Muscle layer of colon (tissue), 2 donors: Measurements from ENCODE around the gene CYP19A1.

ENCODE experiments used
- H3K27ac ChIP-seq: one replicate; pipeline ENCODE4 v1.7.0; 2013; ENCODE audit warnings: low read depth, mild to moderate bottlenecking, low read length, moderate library complexity
- H3K27me3 ChIP-seq, 2 donors: one replicate each; pipeline ENCODE4 v1.7.0; 2013; ENCODE audit warnings: low read length in 2 of 2, mild to moderate bottlenecking in 2 of 2; ENCODE audit not compliant: insufficient read depth in 2 of 2, control insufficient read depth in 1 of 2
- H3K36me3 ChIP-seq: one replicate; pipeline ENCODE4 v1.7.0; 2013; ENCODE audit warnings: mild to moderate bottlenecking, low read length; ENCODE audit not compliant: insufficient read depth
- H3K4me1 ChIP-seq: one replicate; pipeline ENCODE4 v1.7.0; 2013; ENCODE audit warnings: mild to moderate bottlenecking, low read length; ENCODE audit not compliant: insufficient read depth
- H3K4me3 ChIP-seq, 2 donors: one replicate each; pipeline ENCODE4 v1.7.0; 2013; ENCODE audit warnings: low read length in 2 of 2, low read depth in 1 of 2, mild to moderate bottlenecking in 1 of 2, moderate library complexity in 1 of 2
- H3K9ac ChIP-seq: one replicate; pipeline ENCODE4 v1.7.0; 2013; ENCODE audit warnings: low read length
- H3K9me3 ChIP-seq: one replicate; pipeline ENCODE4 v1.7.0; 2013; ENCODE audit warnings: mild to moderate bottlenecking, low read length
- donor health status: abdominal sarcoma.
- donor health status: Adenocarcinoma of cecum.

The CYP19A1 gene

GRCh38 chr15:51335538-51336410 is 2.6 kb downstream of the CYP19A1 start:
- H3K36me3 ChIP-seq = no peaks in the 10 kb centered on the region
- no peak overlapping the region for H3K4me3 ChIP-seq
- H3K9me3 ChIP-seq = no peaks in the 10 kb centered on the region
- peaks cover 24% of the 10 kb centered on the region for H3K4me1 ChIP-seq
- H3K9ac ChIP-seq = no peak overlapping the region
- no peaks in the 10 kb centered on the region for H3K27me3 ChIP-seq
- H3K27ac ChIP-seq = no peak overlapping the region

DNA sequence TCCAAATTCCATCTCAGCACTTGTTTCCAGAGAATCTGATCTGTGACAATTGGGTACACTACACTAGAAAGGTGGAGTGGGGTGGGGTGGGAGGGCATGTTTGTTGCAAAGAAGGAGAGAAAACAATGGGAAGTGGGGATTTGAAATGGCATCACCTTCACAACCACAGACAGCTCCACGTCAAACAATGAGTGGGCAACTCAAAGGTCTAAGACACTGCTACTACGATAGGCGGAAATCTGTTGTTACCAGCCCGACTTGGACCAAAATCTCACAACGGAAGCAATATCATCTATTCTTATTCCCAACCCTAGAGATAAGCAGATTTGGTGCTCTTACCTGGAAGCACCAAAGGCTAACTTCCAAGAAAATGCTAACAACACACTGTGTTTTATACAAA is 3.3 kb downstream of the CYP19A1 start:
- Histone ChIP-seq H3K9me3 (no peaks in the 10 kb centered on the region), H3K36me3 (no peaks in the 10 kb centered on the region), H3K27ac (no peak overlapping the region), H3K4me1 (peaks cover 24% of the 10 kb centered on the region), H3K27me3 (no peaks in the 10 kb centered on the region), H3K4me3 (no peak overlapping the region), H3K9ac (no peak overlapping the region)

GRCh38 chr15:51334011-51334451 is 4.4 kb downstream of the CYP19A1 start:
- no peak overlapping the region for H3K27ac ChIP-seq
- H3K9me3 ChIP-seq = no peaks in the 10 kb centered on the region
- H3K27me3 ChIP-seq = no peaks in the 10 kb centered on the region

DNA sequence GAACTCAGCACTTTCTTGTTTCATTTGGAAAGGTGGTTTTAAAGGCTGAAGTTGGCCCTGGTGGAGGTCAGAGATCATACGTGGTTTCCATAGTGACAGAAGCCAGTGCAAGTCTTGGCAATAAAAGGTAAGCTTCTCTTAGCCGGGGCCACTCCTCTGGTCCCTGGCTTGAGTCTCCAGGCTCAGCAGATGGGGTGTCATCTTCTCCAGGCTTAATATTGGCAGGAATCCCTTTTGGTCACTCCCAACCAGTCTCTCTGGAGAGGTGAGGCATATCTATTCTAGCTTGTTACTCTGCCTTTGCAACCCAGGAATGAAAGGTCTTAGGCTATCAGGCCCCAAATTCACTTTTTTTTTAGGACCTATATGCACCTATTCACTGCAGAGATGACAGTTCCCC is 4.8 kb downstream of the CYP19A1 start:
- Histone ChIP-seq H3K9me3 (peaks cover 4% of the 10 kb centered on the region), H3K27ac (no peak overlapping the region), H3K4me3 (no peak overlapping the region), H3K27me3 (no peaks in the 10 kb centered on the region), H3K36me3 (no peaks in the 10 kb centered on the region), H3K4me1 (peaks cover 24% of the 10 kb centered on the region), H3K9ac (no peak overlapping the region)

More at GRCh38 chr15:51334011-51334451, 4.4 kb downstream of the CYP19A1 start:
- H3K4me3 ChIP-seq = no peak overlapping the region
- peaks cover 24% of the 10 kb centered on the region for H3K4me1 ChIP-seq
- H3K36me3 ChIP-seq = no peaks in the 10 kb centered on the region
- no peak overlapping the region for H3K9ac ChIP-seq

DNA sequence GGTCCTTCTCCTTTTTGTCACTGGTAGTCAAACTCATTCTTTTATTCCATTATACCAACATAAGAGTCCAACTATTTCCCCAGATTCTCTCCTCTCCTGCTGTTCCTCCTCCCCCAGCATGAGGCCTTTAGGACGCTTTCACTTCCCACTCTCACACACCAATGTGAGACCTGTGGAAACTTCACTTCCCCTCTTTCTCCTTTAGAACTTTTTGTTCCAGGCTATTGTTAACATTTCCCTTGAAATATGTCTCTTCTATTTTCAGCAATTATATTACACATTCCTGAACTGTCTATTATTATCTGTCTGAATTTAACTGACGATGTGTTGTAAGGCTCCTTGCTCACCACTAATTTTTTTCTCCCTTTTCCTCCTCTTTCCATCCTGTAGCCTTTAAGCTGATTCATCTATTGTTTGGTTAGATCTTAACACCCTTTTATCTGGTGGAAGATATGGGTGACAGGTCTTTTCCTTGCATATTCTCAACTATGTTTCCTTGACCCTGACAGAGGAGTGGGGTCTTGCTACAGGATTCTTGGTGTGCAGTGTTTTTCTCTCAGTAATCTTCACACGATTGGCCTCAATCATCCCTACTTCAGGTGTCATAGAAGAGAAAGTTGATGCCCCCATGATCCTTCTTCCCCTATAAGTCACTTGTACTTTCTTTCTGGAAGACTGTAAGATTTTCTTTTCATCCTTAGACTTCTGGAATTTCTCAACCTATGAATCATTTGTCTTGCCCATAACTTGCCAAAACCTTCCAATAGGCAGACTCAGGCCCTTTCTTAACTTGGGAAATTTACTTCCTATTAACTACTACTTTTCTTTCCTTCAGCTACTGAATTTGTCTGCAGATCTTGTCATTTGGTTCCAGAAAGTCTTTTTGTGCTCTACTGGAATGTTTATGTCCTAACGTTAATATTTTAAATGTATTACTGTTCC is 5.9 kb downstream of the CYP19A1 start:
- H3K9me3 ChIP-seq = peaks cover 5% of the 10 kb centered on the region
- H3K36me3 ChIP-seq = no peaks in the 10 kb centered on the region
- H3K4me3 ChIP-seq = no peak overlapping the region
- H3K27ac ChIP-seq = no peak overlapping the region
- peaks cover 20% of the 10 kb centered on the region for H3K4me1 ChIP-seq
- no peak overlapping the region for H3K9ac ChIP-seq
- H3K27me3 ChIP-seq = no peaks in the 10 kb centered on the region

DNA sequence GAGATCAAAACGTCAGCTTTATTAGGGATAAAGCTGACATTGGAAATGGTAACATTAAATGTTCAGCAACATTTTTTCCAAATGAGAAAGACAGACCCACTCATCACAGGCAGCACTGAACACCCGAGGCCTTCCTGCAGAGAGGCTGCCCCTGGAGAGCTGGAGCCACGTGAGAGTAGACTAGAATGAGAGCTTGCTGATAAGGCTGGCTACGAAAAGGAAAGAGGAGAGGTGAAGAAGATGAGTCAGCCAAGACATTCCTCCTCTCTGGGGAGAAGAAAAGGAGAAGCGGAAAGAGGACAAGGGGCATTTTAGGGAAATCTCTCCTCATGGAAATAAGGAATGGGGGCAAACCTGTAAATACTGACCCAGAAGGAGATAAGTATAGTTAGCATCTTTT is 7.3 kb downstream of the CYP19A1 start:
- H3K9ac ChIP-seq = no peak overlapping the region
- H3K27me3 ChIP-seq = no peaks in the 10 kb centered on the region
- no peak overlapping the region for H3K27ac ChIP-seq
- no peaks in the 10 kb centered on the region for H3K36me3 ChIP-seq
- peaks cover 7% of the 10 kb centered on the region for H3K4me1 ChIP-seq
- peaks cover 5% of the 10 kb centered on the region for H3K9me3 ChIP-seq
- no peak overlapping the region for H3K4me3 ChIP-seq

GRCh38 chr15:51328926-51329325 is 9.5 kb downstream of the CYP19A1 start:
- Histone ChIP-seq H3K4me3 (no peak overlapping the region), H3K4me1 (no peaks in the 10 kb centered on the region), H3K27me3 (no peaks in the 10 kb centered on the region), H3K9me3 (peaks cover 5% of the 10 kb centered on the region), H3K9ac (no peak overlapping the region), H3K27ac (no peak overlapping the region), H3K36me3 (no peaks in the 10 kb centered on the region)

DNA sequence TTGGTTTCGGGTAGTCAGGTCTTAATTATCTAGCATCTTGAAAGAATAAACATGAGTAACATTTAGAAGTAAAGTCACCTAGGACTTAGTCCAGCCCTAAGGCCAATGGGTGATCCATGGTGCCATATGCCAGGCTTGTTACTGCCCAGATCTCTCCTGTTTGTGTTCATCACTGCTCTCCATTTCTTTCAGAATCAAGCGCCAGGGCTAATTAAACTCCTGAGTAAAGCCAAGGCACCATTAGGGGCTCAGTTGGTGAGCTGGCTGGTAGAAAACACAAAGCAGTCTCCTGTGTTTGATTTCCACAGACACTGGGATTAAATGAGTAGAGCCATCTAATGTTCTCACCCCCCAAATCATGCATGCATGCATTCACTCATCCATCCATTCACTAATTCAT is 11.3 kb downstream of the CYP19A1 start:
- Histone ChIP-seq H3K9ac (no peak overlapping the region), H3K36me3 (no peaks in the 10 kb centered on the region), H3K27ac (no peak overlapping the region), H3K4me3 (no peak overlapping the region), H3K9me3 (peaks cover 5% of the 10 kb centered on the region), H3K4me1 (no peaks in the 10 kb centered on the region), H3K27me3 (no peaks in the 10 kb centered on the region)

DNA sequence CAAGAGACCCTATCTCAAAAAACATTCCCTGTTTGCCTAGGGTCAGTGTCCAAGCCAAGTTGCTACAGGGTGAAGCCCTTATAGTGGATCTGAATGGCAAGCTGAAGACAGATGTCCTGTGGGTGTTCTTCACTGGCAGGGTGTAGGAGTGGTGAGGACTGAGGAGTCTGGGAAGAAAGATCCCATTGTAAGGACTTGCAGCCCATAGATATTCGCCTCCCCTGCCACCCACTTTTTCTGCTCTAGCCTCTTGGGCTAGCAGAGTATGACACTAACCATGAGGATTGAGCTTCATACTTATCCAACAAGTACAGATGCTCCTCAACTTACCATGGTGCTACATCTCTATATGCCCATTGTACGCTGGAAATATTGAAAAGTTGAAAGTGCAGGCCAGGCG is 13.2 kb downstream of the CYP19A1 start:
- H3K4me1 ChIP-seq = no peaks in the 10 kb centered on the region
- H3K27me3 ChIP-seq = no peaks in the 10 kb centered on the region
- no peaks in the 10 kb centered on the region for H3K36me3 ChIP-seq
- H3K27ac ChIP-seq = no peak overlapping the region
- peaks cover 5% of the 10 kb centered on the region for H3K9me3 ChIP-seq
- H3K4me3 ChIP-seq = no peak overlapping the region
- no peak overlapping the region for H3K9ac ChIP-seq

- no peaks in the 10 kb centered on the region for H3K27me3 ChIP-seq
- peaks cover 3% of the 10 kb centered on the region for H3K9me3 ChIP-seq
- H3K4me1 ChIP-seq = no peaks in the 10 kb centered on the region
- no peak overlapping the region for H3K27ac ChIP-seq
- H3K4me3 ChIP-seq = no peak overlapping the region
- no peak overlapping the region for H3K9ac ChIP-seq
- no peaks in the 10 kb centered on the region for H3K36me3 ChIP-seq
These were observed 14.6 kb downstream of the CYP19A1 start for GRCh38 chr15:51323749-51324148.

DNA sequence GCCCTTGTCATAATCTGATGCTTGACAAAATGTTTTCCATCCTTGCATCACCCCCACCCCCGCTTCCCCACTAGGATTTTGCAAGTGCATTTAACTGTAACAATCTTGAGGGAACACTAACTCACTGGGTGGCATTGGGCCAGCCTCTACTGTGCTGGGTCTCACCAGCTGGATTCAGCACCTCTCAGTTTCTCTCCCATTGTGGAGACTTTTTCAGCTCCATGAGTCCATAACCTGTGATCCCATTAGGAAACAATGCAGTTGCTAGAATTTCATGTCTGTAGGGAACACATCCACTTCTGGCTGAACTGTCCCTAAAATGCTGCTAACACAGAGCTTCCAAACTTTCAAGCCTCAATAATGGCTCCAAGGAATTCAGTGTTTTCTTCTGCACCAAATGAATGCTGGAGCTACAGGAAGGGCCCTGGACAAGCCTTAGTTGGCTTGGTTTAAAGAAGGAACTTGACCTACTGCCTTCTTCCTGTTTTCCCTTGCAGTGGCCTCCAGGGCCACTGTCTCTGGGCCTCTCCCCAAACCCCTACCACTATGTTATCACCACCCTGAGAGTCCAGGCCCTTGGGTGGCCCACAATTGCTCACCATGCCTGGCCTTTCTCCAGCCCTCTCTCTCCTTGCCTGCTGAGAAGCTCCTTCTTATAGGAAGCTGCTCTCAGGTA is 15.6 kb downstream of the CYP19A1 start:
- H3K9me3 ChIP-seq = no peaks in the 10 kb centered on the region
- no peaks in the 10 kb centered on the region for H3K4me1 ChIP-seq
- no peaks in the 10 kb centered on the region for H3K27me3 ChIP-seq
- no peak overlapping the region for H3K9ac ChIP-seq
- no peaks in the 10 kb centered on the region for H3K36me3 ChIP-seq
- H3K4me3 ChIP-seq = no peak overlapping the region
- H3K27ac ChIP-seq = no peak overlapping the region
